HG03159 (cell line): ENCODE results near the gene RGS16.

Experiments used
- ATAC-seq: cut with Tn5 transposase; IDR thresholded peaks from one replicate; pipeline ENCODE4 v1.9.1; 2021; ENCODE audit warnings: mild to moderate bottlenecking, moderate library complexity; ENCODE audit not compliant: unreplicated experiment

Gene RGS16

GRCh38 chr1:182587093-182587492 lies 17.1 kb downstream of the RGS16 start:
- ATAC-seq = no peak

GRCh38 chr1:182586380-182586779 lies 17.8 kb downstream of the RGS16 start:
- no peak for ATAC-seq

GRCh38 chr1:182584746-182585145 lies 19.4 kb downstream of the RGS16 start:
- ATAC-seq = no peak

GRCh38 chr1:182580736-182581135 lies 23.5 kb downstream of the RGS16 start:
- no peak for ATAC-seq

- no peak for ATAC-seq
Observed at GRCh38 chr1:182575540-182576149, 28.5 kb downstream of the RGS16 start.

- ATAC-seq = no peak
Observed at GRCh38 chr1:182574156-182574555, 30.0 kb downstream of the RGS16 start.

GRCh38 chr1:182570611-182570970 lies 33.6 kb downstream of the RGS16 start:
- ATAC-seq = no peak

GRCh38 chr1:182569939-182570610 lies 34.1 kb downstream of the RGS16 start:
- ATAC-seq = no peak

GRCh38 chr1:182568647-182569284 lies 35.4 kb downstream of the RGS16 start:
- no peak for ATAC-seq

GRCh38 chr1:182567629-182568028 lies 36.6 kb downstream of the RGS16 start:
- ATAC-seq = no peak

- no peak for ATAC-seq
Observed at GRCh38 chr1:182565537-182565936, 38.7 kb downstream of the RGS16 start.

- no peak for ATAC-seq
Observed at GRCh38 chr1:182564406-182565004, 39.7 kb downstream of the RGS16 start.

- ATAC-seq = no peak
Observed at GRCh38 chr1:182563095-182563494, 41.1 kb downstream of the RGS16 start.

GRCh38 chr1:182561456-182561855 lies 42.7 kb downstream of the RGS16 start:
- no peak for ATAC-seq

GRCh38 chr1:182560392-182560984 lies 43.7 kb downstream of the RGS16 start:
- no peak for ATAC-seq

GRCh38 chr1:182556279-182556678 lies 47.9 kb downstream of the RGS16 start:
- no peak for ATAC-seq

GRCh38 chr1:182555493-182555892 lies 48.7 kb downstream of the RGS16 start:
- no peak for ATAC-seq

- no peak for ATAC-seq
Observed at GRCh38 chr1:182552527-182552926, 51.7 kb downstream of the RGS16 start.

- no peak for ATAC-seq
Observed at GRCh38 chr1:182549811-182550210, 54.4 kb downstream of the RGS16 start.

- no peak for ATAC-seq
Observed at GRCh38 chr1:182549346-182549745, 54.8 kb downstream of the RGS16 start.
